ENCODE results near the gene ACBD4.

The ACBD4 gene

GRCh38 chr17:45135192-45135977 is at the start of gene ACBD4:
TSS of gene ACBD4 (plus strand) at chr17:45135687. CDS start at chr17:45136145, 458 bp downstream.
- DNase-seq: peak; percentile 89

GRCh38 chr17:45086391-45086790 is 49.1 kb upstream of the ACBD4 start:
- DNase-seq: no peak

GRCh38 chr17:45086865-45087503 is 48.5 kb upstream of the ACBD4 start:
- no peak for DNase-seq

GRCh38 chr17:45087504-45087975 is 47.9 kb upstream of the ACBD4 start:
- DNase-seq: no peak

- DNase-seq: no peak
These were observed 47.5 kb upstream of the ACBD4 start for GRCh38 chr17:45087978-45088377.

- no peak for DNase-seq
These were observed 46.7 kb upstream of the ACBD4 start for GRCh38 chr17:45088741-45089140.

- DNase-seq: no peak
These were observed 44.8 kb upstream of the ACBD4 start for GRCh38 chr17:45090711-45091110.

- DNase-seq: no peak
These were observed 43.6 kb upstream of the ACBD4 start for GRCh38 chr17:45091778-45092425.

GRCh38 chr17:45092911-45093430 is 42.5 kb upstream of the ACBD4 start:
- DNase-seq: peak; percentile 81

- DNase-seq: no peak
These were observed 41.9 kb upstream of the ACBD4 start for GRCh38 chr17:45093444-45094110.

GRCh38 chr17:45096141-45096540 is 39.3 kb upstream of the ACBD4 start:
- DNase-seq: no peak

- no peak for DNase-seq
These were observed 38.6 kb upstream of the ACBD4 start for GRCh38 chr17:45096926-45097325.

- DNase-seq: no peak
These were observed 37.2 kb upstream of the ACBD4 start for GRCh38 chr17:45098081-45098868.

- DNase-seq: peak; percentile 59
These were observed 36.4 kb upstream of the ACBD4 start for GRCh38 chr17:45098869-45099616.

- no peak for DNase-seq
These were observed 34.0 kb upstream of the ACBD4 start for GRCh38 chr17:45101546-45101882.

- no peak for DNase-seq
These were observed 33.3 kb upstream of the ACBD4 start for GRCh38 chr17:45101883-45102811.

- no peak for DNase-seq
These were observed 32.6 kb upstream of the ACBD4 start for GRCh38 chr17:45102856-45103255.

GRCh38 chr17:45103269-45103795 is 32.2 kb upstream of the ACBD4 start:
- DNase-seq: no peak

GRCh38 chr17:45104029-45104428 is 31.5 kb upstream of the ACBD4 start:
- no peak for DNase-seq

- DNase-seq: no peak
These were observed 31.0 kb upstream of the ACBD4 start for GRCh38 chr17:45104497-45104896.
